Activated T-helper 1 cell treated with anti-CD3 and anti-CD28 coated beads, Interleukin-12 subunit alpha, Interleukin-12 subunit beta, Interleukin-2, Interleukin-4 antibody, amounts not matched to agents 30 ng/mL and 10 ng/mL and 1 ng/mL, durations not matched to agents 14 hours and 24 hours and 36 hours (primary cell): Measurements from ENCODE around the gene PHRF1. TPM values are rescaled to one million over a fixed set of nuclear protein-coding genes. Genes with fewer than 3 reads are reported as not detected.

Experiments used
- DNase-seq: peaks from one replicate; pipeline ENCODE4 v3.0.0; 2021; ENCODE audit warnings: low spot score
- H3K27ac Mint-ChIP-seq: one replicate; pipeline ENCODE4 v1.8.0; 2021; ENCODE audit warnings: mild to moderate bottlenecking, mixed read lengths
- H3K27me3 Mint-ChIP-seq: one replicate; pipeline ENCODE4 v1.8.0; 2022; ENCODE audit warnings: mild to moderate bottlenecking, moderate library complexity, mixed read lengths; ENCODE audit not compliant: insufficient read depth
- H3K36me3 Mint-ChIP-seq: one replicate; pipeline ENCODE4 v1.8.0; 2021; ENCODE audit warnings: low read depth, mixed read lengths
- H3K4me1 Mint-ChIP-seq: one replicate; pipeline ENCODE4 v1.8.0; 2021; ENCODE audit warnings: low read depth, mixed read lengths
- H3K4me3 Mint-ChIP-seq: one replicate; pipeline ENCODE4 v1.8.0; 2021; ENCODE audit warnings: mild to moderate bottlenecking, moderate library complexity, mixed read lengths
- H3K9me3 Mint-ChIP-seq: one replicate; pipeline ENCODE4 v1.8.0; 2021; ENCODE audit warnings: mixed read lengths
- intact Hi-C: fragments of 100-400 bp; cut with micrococcal nuclease; formaldehyde crosslinking; loops from one replicate; pipeline ENCODE4 v1.15.1; 2024
- total RNA-seq: library from RNA; stranded (reverse); gene quantifications from 2 replicates; pipeline ENCODE4 v1.2.3, GENCODE V29; 2022

The PHRF1 gene
- total RNA-seq, 1 donor from 2014 or later: 58.6 TPM

- intact Hi-C loops: loop anchor here (1.0 to 5.0 kb wide), 5 partner anchors 12 to 181 kb away; partner anchors contain the start of genes LRRC56, PHRF1 and SLC25A22
These were observed 40.3 kb downstream of the PHRF1 start for GRCh38 chr11:616320-617198.

GRCh38 chr11:617199-617911 lies 41.1 kb downstream of the PHRF1 start:
- intact Hi-C loops: loop anchor here (5.0 kb wide), 1 partner anchor 180 kb away; the partner anchor contains the start of gene SLC25A22
- Mint-ChIP-seq H3K4me3 (no peak overlapping the region), H3K27ac (no peak overlapping the region), H3K9me3 (no peaks in the 10 kb centered on the region), H3K36me3 (peaks cover 6% of the 10 kb centered on the region), H3K27me3 (no peaks in the 10 kb centered on the region), H3K4me1 (peaks cover 1% of the 10 kb centered on the region)
- no peak for DNase-seq

More at GRCh38 chr11:616320-617198, 40.3 kb downstream of the PHRF1 start:
- Mint-ChIP-seq H3K4me3 (peak overlapping the region; percentile 86), H3K4me1 (peaks cover 7% of the 10 kb centered on the region), H3K36me3 (peaks cover 11% of the 10 kb centered on the region), H3K9me3 (no peaks in the 10 kb centered on the region), H3K27ac (peak overlapping the region; percentile 85), H3K27me3 (no peaks in the 10 kb centered on the region)
- DNase-seq: no peak

- Mint-ChIP-seq H3K9me3 (no peaks in the 10 kb centered on the region), H3K36me3 (peaks cover 6% of the 10 kb centered on the region), H3K27ac (no peak overlapping the region), H3K4me3 (no peak overlapping the region), H3K4me1 (no peaks in the 10 kb centered on the region), H3K27me3 (no peaks in the 10 kb centered on the region)
- intact Hi-C loops: loop anchor here (5.0 kb wide), 1 partner anchor 179 kb away; the partner anchor contains the start of gene SLC25A22
- DNase-seq: no peak
These were observed 41.8 kb downstream of the PHRF1 start for GRCh38 chr11:617912-618682.

- intact Hi-C loops: loop anchor here (5.0 kb wide), 1 partner anchor 178 kb away; the partner anchor contains the start of gene SLC25A22
- no peak overlapping the region for H3K27ac Mint-ChIP-seq
- H3K4me3 Mint-ChIP-seq: no peak overlapping the region
- no peaks in the 10 kb centered on the region for H3K9me3 Mint-ChIP-seq
- no peak for DNase-seq
- no peaks in the 10 kb centered on the region for H3K4me1 Mint-ChIP-seq
- no peaks in the 10 kb centered on the region for H3K27me3 Mint-ChIP-seq
- peaks cover 6% of the 10 kb centered on the region for H3K36me3 Mint-ChIP-seq
These were observed 42.8 kb downstream of the PHRF1 start for GRCh38 chr11:618856-619627.

GRCh38 chr11:619628-620050 lies 43.4 kb downstream of the PHRF1 start:
- H3K27ac Mint-ChIP-seq: no peak overlapping the region
- H3K9me3 Mint-ChIP-seq: no peaks in the 10 kb centered on the region
- no peaks in the 10 kb centered on the region for H3K27me3 Mint-ChIP-seq
- intact Hi-C loops: loop anchor here (5.0 kb wide), 1 partner anchor 178 kb away; the partner anchor contains the start of gene SLC25A22
- no peak for DNase-seq
- no peaks in the 10 kb centered on the region for H3K4me1 Mint-ChIP-seq
- H3K4me3 Mint-ChIP-seq: no peak overlapping the region
- H3K36me3 Mint-ChIP-seq: no peaks in the 10 kb centered on the region

GRCh38 chr11:620201-620600 lies 43.9 kb downstream of the PHRF1 start:
- H3K9me3 Mint-ChIP-seq: no peaks in the 10 kb centered on the region
- no peaks in the 10 kb centered on the region for H3K27me3 Mint-ChIP-seq
- no peak for DNase-seq
- intact Hi-C loops: no loop called here
- no peak overlapping the region for H3K27ac Mint-ChIP-seq
- H3K36me3 Mint-ChIP-seq: no peaks in the 10 kb centered on the region
- no peak overlapping the region for H3K4me3 Mint-ChIP-seq
- no peaks in the 10 kb centered on the region for H3K4me1 Mint-ChIP-seq

GRCh38 chr11:620935-621814 lies 44.9 kb downstream of the PHRF1 start:
- H3K27me3 Mint-ChIP-seq: peaks cover 6% of the 10 kb centered on the region
- intact Hi-C loops: no loop called here
- no peaks in the 10 kb centered on the region for H3K9me3 Mint-ChIP-seq
- no peaks in the 10 kb centered on the region for H3K36me3 Mint-ChIP-seq
- H3K4me1 Mint-ChIP-seq: no peaks in the 10 kb centered on the region
- H3K4me3 Mint-ChIP-seq: no peak overlapping the region
- DNase-seq: no peak
- H3K27ac Mint-ChIP-seq: no peak overlapping the region

GRCh38 chr11:621838-622237 lies 45.6 kb downstream of the PHRF1 start:
- Mint-ChIP-seq H3K36me3 (no peaks in the 10 kb centered on the region), H3K27me3 (peaks cover 6% of the 10 kb centered on the region)

GRCh38 chr11:623349-623869 lies 47.1 kb downstream of the PHRF1 start:
- H3K36me3 Mint-ChIP-seq: peaks cover 8% of the 10 kb centered on the region
- no peaks in the 10 kb centered on the region for H3K9me3 Mint-ChIP-seq
- H3K27ac Mint-ChIP-seq: no peak overlapping the region
- peaks cover 15% of the 10 kb centered on the region for H3K27me3 Mint-ChIP-seq
- DNase-seq: no peak
- H3K4me3 Mint-ChIP-seq: no peak overlapping the region
- H3K4me1 Mint-ChIP-seq: peaks cover 7% of the 10 kb centered on the region
- intact Hi-C loops: no loop called here

More at GRCh38 chr11:621838-622237, 45.6 kb downstream of the PHRF1 start:
- intact Hi-C loops: no loop called here
- Mint-ChIP-seq H3K27ac (no peak overlapping the region), H3K4me1 (no peaks in the 10 kb centered on the region), H3K4me3 (no peak overlapping the region), H3K9me3 (no peaks in the 10 kb centered on the region)
- no peak for DNase-seq

- Mint-ChIP-seq H3K27ac (no peak overlapping the region), H3K36me3 (peaks cover 10% of the 10 kb centered on the region), H3K4me3 (no peak overlapping the region), H3K9me3 (no peaks in the 10 kb centered on the region), H3K27me3 (peaks cover 20% of the 10 kb centered on the region), H3K4me1 (peaks cover 15% of the 10 kb centered on the region)
- intact Hi-C loops: no loop called here
- no peak for DNase-seq
These were observed 47.9 kb downstream of the PHRF1 start for GRCh38 chr11:623999-624704.
